Measurements from ENCODE around the gene INCA1. TPM values are rescaled to one million over a fixed set of nuclear protein-coding genes. Genes with fewer than 3 reads are reported as not detected.

INCA1 gene
- total and polyA plus RNA-seq, 2 of the 8 experiments (the other 6 are each of a cell fraction or from before 2014, with no cell fraction given): 0.89 to 1.4 TPM

DNA sequence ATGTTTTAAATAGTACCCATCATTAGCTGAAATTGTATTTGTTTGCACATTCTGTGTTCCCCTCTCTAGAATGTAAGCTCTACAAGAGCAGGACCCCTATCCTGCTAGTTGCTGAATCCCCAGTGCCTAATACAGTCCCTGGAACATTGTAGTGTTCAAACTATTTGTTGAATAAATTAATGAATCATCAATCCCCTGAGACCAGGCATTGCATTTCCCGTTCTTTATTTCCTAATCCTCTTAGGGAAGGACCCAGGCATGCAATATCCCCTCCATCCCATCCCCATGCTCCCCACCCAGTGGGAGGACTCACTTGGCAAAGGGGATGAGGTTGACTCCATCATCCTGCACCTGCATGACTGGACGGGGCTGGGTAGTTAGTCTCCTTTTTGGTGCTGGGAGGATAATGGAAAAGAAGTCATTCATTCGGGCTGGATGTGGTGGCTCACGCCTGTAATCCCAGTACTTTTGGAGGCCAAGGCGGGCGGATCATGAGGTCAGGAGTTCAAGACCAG is 3.2 kb downstream of the INCA1 start:
- no peak overlapping the region for H3K4me2 ChIP-seq (ENCODE audit: insufficient read depth in 1 of 2, low read depth in 2 of 2, low read length in 2 of 2)
- CTCF ChIA-PET (ENCODE audit: partially characterized antibody): interaction anchor here (1.5 kb wide), 1 partner anchor 13 kb away, joined by 5 read pairs; no protein-coding TSS in a partner anchor
- POLR2A ChIA-PET (ENCODE audit: partially characterized antibody): interaction anchor here (1.2 to 1.9 kb wide), 2 partner anchors 30 to 42 kb away, joined by 3 to 4 read pairs; no protein-coding TSS in a partner anchor

More for the DNA sequence above, 3.2 kb downstream of the INCA1 start:
- Histone ChIP-seq H2BK120ac (replicated peaks; ENCODE audit: low read depth, low read length) (no peak overlapping the region), H2BK20ac (ENCODE audit: low read length) (no peak overlapping the region), H3K27ac (ENCODE audit: low read depth, low read length) (no peak overlapping the region), H3K56ac (replicated peaks; ENCODE audit: insufficient read length, low read depth, low read length) (no peak overlapping the region), H3K27me3 (replicated peaks in 1 of 4; ENCODE audit: control insufficient read depth in 3 of 4, extremely low read depth in 1 of 4, insufficient read depth in 3 of 4, low read length in 3 of 4) (peaks cover 0 to 14% (median 2%) of the 10 kb centered on the region in 4 experiments; a peak in 4 of 7 replicates), H3K4ac (replicated peaks; ENCODE audit: insufficient read length, low read depth, low read length) (no peak overlapping the region), H2BK5ac (ENCODE audit: low read depth, low read length) (no peak overlapping the region), H2BK15ac (ENCODE audit: low read length) (no peak overlapping the region), H4K91ac (replicated peaks; ENCODE audit: insufficient read length, low read length) (no peak overlapping the region), H3K9ac (replicated peaks in 1 of 4; ENCODE audit: extremely low read depth in 1 of 4, low read depth in 3 of 4, low read length in 3 of 4) (no peak overlapping the region), H4K8ac (ENCODE audit: extremely low read depth, insufficient read depth, low read length) (no peak overlapping the region), H3K4me3 (ENCODE audit: extremely low read depth in 1 of 4, insufficient read depth in 2 of 4, low read depth in 3 of 4, low read length in 4 of 4) (no peak overlapping the region), H2AK5ac (ENCODE audit: low read depth, low read length) (no peak overlapping the region), H3K36me3 (ENCODE audit: control insufficient read depth in 2 of 4, insufficient read depth in 4 of 4, low read length in 3 of 4) (no peaks in the 10 kb centered on the region), H3K18ac (ENCODE audit: extremely low read depth, low read length) (no peak overlapping the region), H3K23me2 (ENCODE audit: low read depth, low read length) (peaks cover 13% of the 10 kb centered on the region), H3K79me2 (ENCODE audit: control insufficient read depth in 1 of 2, insufficient read depth in 2 of 2, low read length in 2 of 2) (peaks cover 0 to 8% of the 10 kb centered on the region in 2 experiments; a peak in 2 of 4 replicates), H2BK12ac (ENCODE audit: low read depth, low read length) (no peak overlapping the region), H3K9me3 (ENCODE audit: insufficient read depth in 2 of 2, low read depth in 1 of 2, low read length in 1 of 2) (no peaks in the 10 kb centered on the region), H4K20me1 (replicated peaks in 1 of 2; ENCODE audit: control insufficient read depth in 1 of 2, insufficient read depth in 2 of 2, low read length in 2 of 2) (no peaks in the 10 kb centered on the region), H3K4me1 (replicated peaks in 1 of 4; ENCODE audit: control insufficient read depth in 3 of 4, insufficient read depth in 4 of 4, low read length in 3 of 4) (peaks cover under 1 to 8% (median 7%) of the 10 kb centered on the region in 4 experiments), H3K14ac (ENCODE audit: insufficient read length) (no peak overlapping the region), H2AFZ (ENCODE audit: low read length) (no peak overlapping the region), H3K79me1 (ENCODE audit: low read depth, low read length) (peaks cover 8% of the 10 kb centered on the region), H4K5ac (ENCODE audit: insufficient read length, low read depth, low read length) (no peak overlapping the region), H3K23ac (ENCODE audit: insufficient read length) (no peak overlapping the region)
- WGBS, 2 experiments (ENCODE audit: extremely low coverage in 1 of 2, insufficient coverage in 1 of 2, insufficient read length in 1 of 2, insufficient replicate concordance in 2 of 2, low coverage in 1 of 2, low lambda C conversion rate in 2 of 2, missing lambda C conversion rate in 1 of 2): 86% methylated on average over 6 of the region's 6 CpGs; no CpG with 5 or more reads in 1 of the 2 experiments
- no peak for DNase-seq (ENCODE audit: low read depth in 1 of 2, low spot score in 2 of 2)
- no peak for FAIRE-seq
- no peak for TF ChIP-seq KDM1A (IDR thresholded peaks at IDR 0.05; ENCODE audit: borderline replicate concordance, low read length)

Measured in H1 (cell line).